Tibial nerve (tissue), 4 donors: Measurements from ENCODE around the gene PTPRB.
A peak's percentile ranks its signal among the peaks of the same experiment; 100 is the strongest.

Source experiments
- EP300 ChIP-seq, 2 donors: sonication (generic); formaldehyde crosslinking; IDR thresholded peaks; one replicate each; pipeline ENCODE4 v1.6.1; 2017; ENCODE audit warnings: antibody characterized with exemption in 2 of 2, mild to moderate bottlenecking in 1 of 2
- POLR2A ChIP-seq, 2 donors: fragments of 450-650 bp; IDR thresholded peaks; one replicate each; pipeline ENCODE4 v1.6.1; 2017; ENCODE audit warnings: antibody characterized with exemption in 2 of 2, mild to moderate bottlenecking in 2 of 2, moderate library complexity in 2 of 2
- TF ChIP-seq, protein P1 (sequence below), 5 experiments: fragments of 200-600 bp in 3 of 5; fragments of 450-650 bp in 2 of 5; sonication (generic) in 3 of 5; IDR thresholded peaks; one replicate each; pipeline ENCODE4 v1.5.1; 2016 to 2019; ENCODE audit warnings: antibody characterized with exemption in 5 of 5, mild to moderate bottlenecking in 3 of 5, moderate library complexity in 2 of 5

DNA sequence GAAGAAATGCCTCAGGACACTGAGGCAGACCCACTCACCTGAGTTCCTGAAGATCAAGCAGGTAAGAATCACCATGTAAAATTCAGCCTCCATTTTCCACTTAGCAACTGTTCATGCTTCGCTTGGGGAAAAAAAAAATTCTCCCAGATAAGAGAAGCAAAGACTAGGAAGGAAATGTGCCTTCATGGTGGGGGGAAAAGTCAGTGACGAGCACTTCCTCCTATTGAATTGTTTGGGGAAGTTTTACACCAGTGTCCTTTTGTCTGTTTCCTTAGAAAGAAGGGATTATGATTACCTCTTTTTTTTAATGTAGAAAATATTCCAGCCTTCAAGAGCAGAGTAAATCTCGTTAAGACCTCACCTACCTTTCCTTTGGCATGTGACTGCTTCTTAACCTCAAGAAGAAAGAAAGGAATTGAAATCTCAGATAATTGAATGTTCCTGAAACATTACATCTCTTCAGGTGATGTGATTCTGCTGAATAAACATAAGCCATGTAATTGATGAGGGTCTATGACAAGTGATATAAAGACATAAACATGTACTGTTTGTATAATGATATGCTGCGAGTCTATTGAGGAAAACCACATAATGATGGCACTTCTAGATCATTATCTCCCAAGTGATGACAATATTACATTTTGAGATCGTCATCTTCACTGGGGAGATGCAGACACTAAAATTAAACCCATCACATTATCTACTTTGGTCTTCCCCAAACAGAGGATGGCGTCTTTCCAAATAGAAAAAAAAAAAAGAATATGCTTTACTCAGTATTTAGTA is at the start of gene PTPRB:
- TF ChIP-seq, protein P1, sequence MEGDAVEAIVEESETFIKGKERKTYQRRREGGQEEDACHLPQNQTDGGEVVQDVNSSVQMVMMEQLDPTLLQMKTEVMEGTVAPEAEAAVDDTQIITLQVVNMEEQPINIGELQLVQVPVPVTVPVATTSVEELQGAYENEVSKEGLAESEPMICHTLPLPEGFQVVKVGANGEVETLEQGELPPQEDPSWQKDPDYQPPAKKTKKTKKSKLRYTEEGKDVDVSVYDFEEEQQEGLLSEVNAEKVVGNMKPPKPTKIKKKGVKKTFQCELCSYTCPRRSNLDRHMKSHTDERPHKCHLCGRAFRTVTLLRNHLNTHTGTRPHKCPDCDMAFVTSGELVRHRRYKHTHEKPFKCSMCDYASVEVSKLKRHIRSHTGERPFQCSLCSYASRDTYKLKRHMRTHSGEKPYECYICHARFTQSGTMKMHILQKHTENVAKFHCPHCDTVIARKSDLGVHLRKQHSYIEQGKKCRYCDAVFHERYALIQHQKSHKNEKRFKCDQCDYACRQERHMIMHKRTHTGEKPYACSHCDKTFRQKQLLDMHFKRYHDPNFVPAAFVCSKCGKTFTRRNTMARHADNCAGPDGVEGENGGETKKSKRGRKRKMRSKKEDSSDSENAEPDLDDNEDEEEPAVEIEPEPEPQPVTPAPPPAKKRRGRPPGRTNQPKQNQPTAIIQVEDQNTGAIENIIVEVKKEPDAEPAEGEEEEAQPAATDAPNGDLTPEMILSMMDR (IDR thresholded peaks at IDR 0.05): no peak
- TF ChIP-seq POLR2A (IDR thresholded peaks at IDR 0.05) (no peak), EP300 (IDR thresholded peaks at IDR 0.05) (peak in 1 of 2 donors; percentile 23)
